A549 (cell line): Measurements from ENCODE around the gene ATG5. TPM values are rescaled to one million over a fixed set of nuclear protein-coding genes. Genes with fewer than 3 reads are reported as not detected.
A peak's percentile ranks its signal among the peaks of the same experiment; 100 is the strongest.

Source experiments
- ATAC-seq, 2 experiments: fragments of 200-7000 bp in 1 of 2; fragments of >200 bp in 1 of 2; cut with Nextera tagmentation in 1 of 2; cut with Tn5 transposase in 1 of 2; 3 replicates each; pipeline versions ENCODE4 v1.8.0 to v1.9.1; 2018 to 2020; ENCODE audit warnings: mild to moderate bottlenecking in 1 of 2, moderate library complexity in 1 of 2
- CTCF ChIA-PET: fragments of 300-600 bp; sonication (Branson Sonifier 250); formaldehyde crosslinking; extraction: SDS; loops from one replicate; lab custom pipeline; 2021; ENCODE audit warnings: antibody characterized with exemption, inconsistent platforms; lab: Yijun Ruan, JAX
- POLR2A ChIA-PET: fragments of 350-600 bp; formaldehyde crosslinking; extraction: SDS; loops from one replicate; lab custom pipeline; 2021; ENCODE audit warnings: antibody characterized with exemption, inconsistent platforms; lab: Yijun Ruan, JAX
- DNase-seq, 2 experiments: peaks; one replicate each; pipeline versions ENCODE4 v3.0.0 to v3.0.0-alpha.2; 2011 to 2016; ENCODE audit warnings: low read depth in 1 of 2, low spot score in 1 of 2
- FAIRE-seq: peaks from 2 replicates; lab custom pipeline; 2011; peaks lifted over from hg19 to GRCh38; lab: Jason Lieb, UNC
- H3K27ac ChIP-seq, 2 experiments: fragments of >200 bp; sonication (Bioruptor Twin); formaldehyde crosslinking; 3 replicates each; pipeline ENCODE4 v1.5.1; 2016 to 2017
- H3K4me1 ChIP-seq: fragments of >200 bp; sonication (Bioruptor Twin); formaldehyde crosslinking; 3 replicates; pipeline ENCODE4 v1.6.1; 2016
- H3K4me2 ChIP-seq: fragments of >200 bp; sonication (Bioruptor Twin); formaldehyde crosslinking; 3 replicates; pipeline ENCODE4 v1.6.1; 2016
- H3K4me3 ChIP-seq: fragments of >200 bp; sonication (Bioruptor Twin); formaldehyde crosslinking; 3 replicates; pipeline ENCODE4 v1.5.1; 2016
- H3K9me3 ChIP-seq: fragments of >200 bp; sonication (Bioruptor Twin); formaldehyde crosslinking; 3 replicates; pipeline ENCODE4 v1.6.1; 2016
- BHLHE40 ChIP-seq: IDR thresholded peaks from 2 replicates; pipeline ENCODE4 v1.6.1; 2012; ENCODE audit warnings: low read depth, low read length, inconsistent platforms
- CEBPB ChIP-seq, 2 experiments: fragments of >200 bp in 1 of 2; sonication (Bioruptor Twin) in 1 of 2; formaldehyde crosslinking in 1 of 2; IDR thresholded peaks; 2 replicates each; pipeline ENCODE4 v1.6.1; 2012 to 2016
- CHD4 ChIP-seq: fragments of 200-600 bp; sonication (generic); IDR thresholded peaks from 2 replicates; pipeline ENCODE4 v1.6.1; 2016; ENCODE audit warnings: antibody characterized with exemption, mild to moderate bottlenecking, borderline replicate concordance
- EHMT2 ChIP-seq: fragments of 200-600 bp; sonication (generic); IDR thresholded peaks from 2 replicates; pipeline ENCODE4 v1.6.1; 2016; ENCODE audit warnings: antibody characterized with exemption, low read depth, mild to moderate bottlenecking, moderate library complexity
- EP300 ChIP-seq, 2 experiments: fragments of >200 bp; sonication (Bioruptor Twin); formaldehyde crosslinking; IDR thresholded peaks; 2 replicates in 1 of 2; 3 replicates in 1 of 2; pipeline ENCODE4 v1.6.1; 2016 to 2017
- FOSB ChIP-seq: fragments of 250-450 bp; sonication (Bioruptor Pico); IDR thresholded peaks from 2 replicates; pipeline ENCODE4 v1.5.0; 2020; ENCODE audit warnings: mild to moderate bottlenecking, moderate library complexity
- FOSL2 ChIP-seq, 2 experiments: fragments of 450-650 bp in 1 of 2; fragments of >200 bp in 1 of 2; sonication (Bioruptor Twin) in 1 of 2; formaldehyde crosslinking; IDR thresholded peaks; 2 replicates each; pipeline versions ENCODE4 v1.5.0 to v1.6.1; 2016 to 2020; ENCODE audit warnings: mild to moderate bottlenecking in 1 of 2, moderate library complexity in 1 of 2
- GATA3 ChIP-seq: IDR thresholded peaks from 2 replicates; pipeline ENCODE4 v1.6.1; 2012; ENCODE audit warnings: borderline replicate concordance
- HOXB13 ChIP-seq: fragments of 250-450 bp; sonication (Bioruptor Pico); IDR thresholded peaks from 2 replicates; pipeline ENCODE4 v1.5.0; 2020; ENCODE audit warnings: low read depth, mild to moderate bottlenecking, moderate library complexity
- KDM1A ChIP-seq: fragments of 200-600 bp; sonication (generic); IDR thresholded peaks from 2 replicates; pipeline ENCODE4 v1.6.1; 2016; ENCODE audit warnings: low read depth, mild to moderate bottlenecking
- MAFK ChIP-seq: fragments of 450-650 bp; IDR thresholded peaks from 2 replicates; pipeline ENCODE4 v1.6.1; 2014; ENCODE audit not compliant: partially characterized antibody
- MAZ ChIP-seq: fragments of 150-350 bp; IDR thresholded peaks from 2 replicates; pipeline ENCODE4 v1.6.1; 2014; ENCODE audit warnings: antibody characterized with exemption, low read depth, low read length, borderline replicate concordance
- NPAS2 ChIP-seq: fragments of 250-450 bp; sonication (Bioruptor Pico); IDR thresholded peaks from 2 replicates; pipeline ENCODE4 v1.8.0; 2022; ENCODE audit warnings: mild to moderate bottlenecking, moderate library complexity, borderline replicate concordance
- PHF8 ChIP-seq: fragments of 200-600 bp; sonication (generic); IDR thresholded peaks from 2 replicates; pipeline ENCODE4 v1.6.1; 2016; ENCODE audit warnings: low read depth, mild to moderate bottlenecking, antibody characterized with exemption, moderate library complexity, borderline replicate concordance
- POLR2A ChIP-seq: IDR thresholded peaks from 2 replicates; pipeline ENCODE4 v1.6.1; 2012; ENCODE audit warnings: mild to moderate bottlenecking, low read length
- POLR2AphosphoS2 ChIP-seq: conservative IDR thresholded peaks from 2 replicates; pipeline ENCODE4 v1.6.1; 2012; ENCODE audit warnings: low read length, improper control_type of control experiment, inconsistent platforms
- RAD21 ChIP-seq, 2 experiments: fragments of >200 bp in 1 of 2; sonication (Bioruptor Twin) in 1 of 2; formaldehyde crosslinking in 1 of 2; IDR thresholded peaks in 1 of 2; conservative IDR thresholded peaks in 1 of 2; 2 replicates in 1 of 2; 3 replicates in 1 of 2; pipeline ENCODE4 v1.6.1; 2012 to 2018; ENCODE audit warnings: inconsistent platforms in 1 of 2
- RCOR1 ChIP-seq: fragments of 150-350 bp; IDR thresholded peaks from 2 replicates; pipeline ENCODE4 v1.6.1; 2014; ENCODE audit warnings: antibody characterized with exemption, low read length, low read depth
- RFX5 ChIP-seq: fragments of 450-650 bp; IDR thresholded peaks from 2 replicates; pipeline ENCODE4 v1.7.1; 2014; ENCODE audit warnings: antibody characterized with exemption, mild to moderate bottlenecking, moderate library complexity
- RNF2 ChIP-seq: fragments of 200-600 bp; sonication (generic); IDR thresholded peaks from 2 replicates; pipeline ENCODE4 v1.6.1; 2016; ENCODE audit warnings: low read depth, mild to moderate bottlenecking, antibody characterized with exemption, moderate library complexity, borderline replicate concordance
- SREBF2 ChIP-seq: fragments of 450-650 bp; IDR thresholded peaks from 2 replicates; pipeline ENCODE4 v1.6.1; 2014; ENCODE audit warnings: mild to moderate bottlenecking, moderate library complexity
- ZNF302 ChIP-seq: fragments of 250-450 bp; sonication (Bioruptor Pico); IDR thresholded peaks from 2 replicates; pipeline ENCODE4 v1.9.0; 2021; ENCODE audit warnings: inconsistent platforms, mild to moderate bottlenecking, moderate library complexity
- ZSCAN20 ChIP-seq: fragments of 250-450 bp; sonication (Bioruptor Pico); IDR thresholded peaks from 2 replicates; pipeline ENCODE4 v1.8.0; 2022; ENCODE audit warnings: mild to moderate bottlenecking, moderate library complexity
- WGBS: methylation state at CpG from one replicate; pipeline ENCODE4 v1.1.6; 2017; ENCODE audit errors: missing lambda C conversion rate; 5-methylcytosine and 5-hydroxymethylcytosine counted together
- polyA plus RNA-seq, 4 experiments: library from polyadenylated mRNA; depleted of rRNA in 3 of 4; stranded (reverse); fragments of >200 nt; fragmentation: RNase III in 1 of 4; extraction: RNeasy Plus Mini Kit Qiagen cat#74134 plus additional on column Dnase treatment in 1 of 4; gene quantifications; 2 replicates in 3 of 4; 3 replicates in 1 of 4; pipeline ENCODE4 v1.2.3, GENCODE V29; 2011 to 2017
- TF ChIP-seq, protein P1 (sequence below): IDR thresholded peaks from 2 replicates; pipeline ENCODE4 v1.6.1; 2012
- TF ChIP-seq, protein P2 (sequence below): fragments of >200 bp; sonication (Bioruptor Twin); formaldehyde crosslinking; IDR thresholded peaks from 3 replicates; pipeline ENCODE4 v1.5.1; 2016
- TF ChIP-seq, protein P3 (sequence below): fragments of >200 bp; sonication (Bioruptor Twin); formaldehyde crosslinking; IDR thresholded peaks from 3 replicates; pipeline ENCODE4 v1.6.1; 2016
- TF ChIP-seq, protein P4 (sequence below): fragments of >200 bp; sonication (Bioruptor Twin); formaldehyde crosslinking; IDR thresholded peaks from 2 replicates; pipeline ENCODE4 v1.6.1; 2016
- TF ChIP-seq, protein P5 (sequence below): fragments of 450-650 bp; IDR thresholded peaks from 2 replicates; pipeline ENCODE4 v1.6.1; 2014; ENCODE audit warnings: antibody characterized with exemption

ATG5 gene
- polyA plus RNA-seq, 2 of the 4 experiments (the other 2 are of a cell fraction): 26.6 to 53.5 TPM

DNA sequence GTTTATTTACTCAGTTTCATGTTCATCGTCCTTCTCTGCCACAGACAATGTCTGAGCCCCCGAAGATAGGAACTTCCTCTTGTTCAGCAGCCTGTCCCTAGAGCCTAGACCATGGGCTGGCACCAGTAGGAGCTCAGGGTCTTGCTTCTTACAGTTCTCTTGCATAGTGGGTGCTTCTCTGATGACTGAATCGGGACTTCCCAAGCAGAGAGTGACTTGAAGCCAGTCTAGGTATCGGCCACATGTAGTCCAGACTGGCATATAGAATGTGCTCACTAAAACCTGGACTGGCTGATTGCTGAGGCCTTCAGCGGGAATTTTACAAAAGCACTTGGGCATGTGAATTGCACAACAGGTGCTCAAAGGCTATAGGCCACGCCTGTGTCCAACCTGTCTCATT is 187.4 kb downstream of the ATG5 start:
- no peak overlapping the region for H3K4me2 ChIP-seq
- 83% methylated on average over 6 of the region's 6 CpGs for WGBS
- DNase-seq: no peak
- no peak overlapping the region for H3K27ac ChIP-seq
- FAIRE-seq: no peak
- ChIA-PET CTCF (no interaction called here), POLR2A (no interaction called here)
- TF ChIP-seq HOXB13 (CRISPR knock-in tag): no peak
- TF ChIP-seq RCOR1: no peak
- no peak for TF ChIP-seq ZSCAN20 (CRISPR knock-in tag)
- no peak for TF ChIP-seq FOSB (CRISPR knock-in tag)
- TF ChIP-seq FOSL2 (IDR thresholded peaks at IDR 0.05): no peak
- no peak for TF ChIP-seq FOSL2 (CRISPR knock-in tag; IDR thresholded peaks at IDR 0.05)
- TF ChIP-seq, protein P1, sequence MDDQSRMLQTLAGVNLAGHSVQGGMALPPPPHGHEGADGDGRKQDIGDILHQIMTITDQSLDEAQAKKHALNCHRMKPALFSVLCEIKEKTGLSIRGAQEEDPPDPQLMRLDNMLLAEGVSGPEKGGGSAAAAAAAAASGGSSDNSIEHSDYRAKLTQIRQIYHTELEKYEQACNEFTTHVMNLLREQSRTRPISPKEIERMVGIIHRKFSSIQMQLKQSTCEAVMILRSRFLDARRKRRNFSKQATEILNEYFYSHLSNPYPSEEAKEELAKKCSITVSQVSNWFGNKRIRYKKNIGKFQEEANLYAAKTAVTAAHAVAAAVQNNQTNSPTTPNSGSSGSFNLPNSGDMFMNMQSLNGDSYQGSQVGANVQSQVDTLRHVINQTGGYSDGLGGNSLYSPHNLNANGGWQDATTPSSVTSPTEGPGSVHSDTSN: no peak
- TF ChIP-seq GATA3: no peak
- TF ChIP-seq PHF8: no peak
- H3K4me1 ChIP-seq: peaks cover 15% of the 10 kb centered on the region
- H3K9me3 ChIP-seq: no peaks in the 10 kb centered on the region
- ATAC-seq: no peak
- H3K4me3 ChIP-seq: no peak overlapping the region

DNA sequence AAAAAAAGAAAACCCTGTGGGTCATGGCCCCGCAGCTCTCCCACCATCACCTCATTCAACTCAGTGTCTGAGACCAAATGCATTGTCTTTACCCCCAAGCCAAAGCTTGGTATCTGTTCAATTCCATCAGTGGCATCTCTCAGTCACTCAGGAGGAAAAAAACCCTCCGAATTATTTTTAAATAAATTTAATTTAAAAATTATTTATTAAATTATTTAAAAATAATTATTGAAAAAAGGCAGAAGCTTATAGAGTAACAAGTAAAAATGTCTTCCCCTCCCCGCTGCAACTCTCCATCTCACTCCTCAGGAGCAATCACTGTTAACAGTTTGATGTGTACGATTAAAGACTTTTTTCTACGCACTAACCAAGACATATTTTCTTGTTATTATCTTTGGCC is 188.7 kb downstream of the ATG5 start:
- H3K27ac ChIP-seq: no peak overlapping the region
- H3K4me3 ChIP-seq: no peak overlapping the region
- H3K4me2 ChIP-seq: no peak overlapping the region
- DNase-seq (no peak), ATAC-seq (no peak), FAIRE-seq (no peak)
- 94% methylated on average over 5 of the region's 5 CpGs for WGBS
- no peaks in the 10 kb centered on the region for H3K9me3 ChIP-seq
- peaks cover 15% of the 10 kb centered on the region for H3K4me1 ChIP-seq
- CTCF ChIA-PET: interaction anchor here (0.6 to 0.8 kb wide), 2 partner anchors 9 to 37 kb away, joined by 3 read pairs; no protein-coding TSS in a partner anchor
- TF ChIP-seq EHMT2: no peak
- no peak for TF ChIP-seq POLR2A
- no peak for TF ChIP-seq CHD4
- TF ChIP-seq, all 56 proteins: peak for 0
- POLR2A ChIA-PET: no interaction called here

DNA sequence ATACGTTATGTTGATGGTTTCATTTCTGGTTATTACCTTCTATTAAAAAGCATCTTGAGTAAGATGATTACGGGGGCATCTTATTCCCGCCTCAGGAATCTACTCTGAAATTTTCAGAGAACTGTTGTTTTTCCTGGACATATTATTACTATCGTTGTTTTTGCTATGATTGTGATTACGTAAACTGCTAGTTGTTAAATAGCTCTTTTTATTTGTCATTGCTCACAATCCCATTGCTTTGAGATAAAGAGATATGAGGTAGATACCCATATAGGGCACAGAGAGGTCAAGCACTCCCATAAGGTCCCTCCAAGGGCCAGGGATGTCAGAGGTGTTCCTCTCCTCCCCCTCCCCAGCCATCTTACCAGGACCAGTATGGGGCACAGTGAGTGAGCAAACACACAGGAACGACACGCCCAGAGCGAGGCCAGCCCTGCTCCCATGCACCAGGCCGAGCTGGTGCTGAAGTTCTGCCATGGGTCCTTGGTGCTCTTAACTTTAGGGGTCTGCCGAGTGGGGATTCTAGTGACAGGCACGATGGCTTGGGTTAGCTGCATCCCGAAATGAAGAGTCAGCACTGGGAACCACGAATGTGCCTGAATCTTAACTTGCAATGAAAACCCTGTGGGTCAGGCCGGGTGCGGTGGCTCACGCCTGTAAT is 189.5 kb downstream of the ATG5 start:
- WGBS: 87% methylated on average over 7 of the region's 16 CpGs
- POLR2A ChIA-PET: no interaction called here
- Histone ChIP-seq H3K27ac (peak overlapping the region; percentile 41 to 81), H3K4me2 (peak overlapping the region; percentile 58), H3K9me3 (no peaks in the 10 kb centered on the region), H3K4me3 (no peak overlapping the region), H3K4me1 (peaks cover 15% of the 10 kb centered on the region)
- FAIRE-seq (no peak), DNase-seq (no peak), ATAC-seq (no peak)
- no peak for TF ChIP-seq RFX5
- TF ChIP-seq POLR2AphosphoS2: no peak
- no peak for TF ChIP-seq CEBPB (IDR thresholded peaks at IDR 0.05)
- TF ChIP-seq, protein P2, sequence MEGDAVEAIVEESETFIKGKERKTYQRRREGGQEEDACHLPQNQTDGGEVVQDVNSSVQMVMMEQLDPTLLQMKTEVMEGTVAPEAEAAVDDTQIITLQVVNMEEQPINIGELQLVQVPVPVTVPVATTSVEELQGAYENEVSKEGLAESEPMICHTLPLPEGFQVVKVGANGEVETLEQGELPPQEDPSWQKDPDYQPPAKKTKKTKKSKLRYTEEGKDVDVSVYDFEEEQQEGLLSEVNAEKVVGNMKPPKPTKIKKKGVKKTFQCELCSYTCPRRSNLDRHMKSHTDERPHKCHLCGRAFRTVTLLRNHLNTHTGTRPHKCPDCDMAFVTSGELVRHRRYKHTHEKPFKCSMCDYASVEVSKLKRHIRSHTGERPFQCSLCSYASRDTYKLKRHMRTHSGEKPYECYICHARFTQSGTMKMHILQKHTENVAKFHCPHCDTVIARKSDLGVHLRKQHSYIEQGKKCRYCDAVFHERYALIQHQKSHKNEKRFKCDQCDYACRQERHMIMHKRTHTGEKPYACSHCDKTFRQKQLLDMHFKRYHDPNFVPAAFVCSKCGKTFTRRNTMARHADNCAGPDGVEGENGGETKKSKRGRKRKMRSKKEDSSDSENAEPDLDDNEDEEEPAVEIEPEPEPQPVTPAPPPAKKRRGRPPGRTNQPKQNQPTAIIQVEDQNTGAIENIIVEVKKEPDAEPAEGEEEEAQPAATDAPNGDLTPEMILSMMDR: no peak
- no peak for TF ChIP-seq MAFK
- no peak for TF ChIP-seq KDM1A
- TF ChIP-seq POLR2A: no peak
- TF ChIP-seq BHLHE40: no peak
- TF ChIP-seq, protein P3, sequence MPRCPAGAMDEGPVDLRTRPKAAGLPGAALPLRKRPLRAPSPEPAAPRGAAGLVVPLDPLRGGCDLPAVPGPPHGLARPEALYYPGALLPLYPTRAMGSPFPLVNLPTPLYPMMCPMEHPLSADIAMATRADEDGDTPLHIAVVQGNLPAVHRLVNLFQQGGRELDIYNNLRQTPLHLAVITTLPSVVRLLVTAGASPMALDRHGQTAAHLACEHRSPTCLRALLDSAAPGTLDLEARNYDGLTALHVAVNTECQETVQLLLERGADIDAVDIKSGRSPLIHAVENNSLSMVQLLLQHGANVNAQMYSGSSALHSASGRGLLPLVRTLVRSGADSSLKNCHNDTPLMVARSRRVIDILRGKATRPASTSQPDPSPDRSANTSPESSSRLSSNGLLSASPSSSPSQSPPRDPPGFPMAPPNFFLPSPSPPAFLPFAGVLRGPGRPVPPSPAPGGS: no peak
- no peak for TF ChIP-seq ZNF302
- TF ChIP-seq, protein P4, sequence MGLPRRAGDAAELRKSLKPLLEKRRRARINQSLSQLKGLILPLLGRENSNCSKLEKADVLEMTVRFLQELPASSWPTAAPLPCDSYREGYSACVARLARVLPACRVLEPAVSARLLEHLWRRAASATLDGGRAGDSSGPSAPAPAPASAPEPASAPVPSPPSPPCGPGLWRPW: no peak
- TF ChIP-seq, protein P5, sequence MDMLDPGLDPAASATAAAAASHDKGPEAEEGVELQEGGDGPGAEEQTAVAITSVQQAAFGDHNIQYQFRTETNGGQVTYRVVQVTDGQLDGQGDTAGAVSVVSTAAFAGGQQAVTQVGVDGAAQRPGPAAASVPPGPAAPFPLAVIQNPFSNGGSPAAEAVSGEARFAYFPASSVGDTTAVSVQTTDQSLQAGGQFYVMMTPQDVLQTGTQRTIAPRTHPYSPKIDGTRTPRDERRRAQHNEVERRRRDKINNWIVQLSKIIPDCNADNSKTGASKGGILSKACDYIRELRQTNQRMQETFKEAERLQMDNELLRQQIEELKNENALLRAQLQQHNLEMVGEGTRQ: no peak
- TF ChIP-seq NPAS2 (CRISPR knock-in tag): no peak
- TF ChIP-seq EP300 (IDR thresholded peaks at IDR 0.05): no peak
- TF ChIP-seq MAZ: no peak
- no peak for TF ChIP-seq RAD21 (conservative IDR thresholded peaks at IDR 0.05 in 1 of 2, IDR thresholded peaks at IDR 0.05 in 1 of 2)
- no peak for TF ChIP-seq ZSCAN20 (CRISPR knock-in tag)
- no peak for TF ChIP-seq SREBF2
- TF ChIP-seq RNF2: no peak
- CTCF ChIA-PET: interaction anchor here (0.8 to 1.0 kb wide), 2 partner anchors 10 kb away, joined by 3 read pairs; no protein-coding TSS in a partner anchor
